HG03354 (cell line): Measurements from ENCODE around the gene SESTD1.
"Not testable (repeated sequence)": the region's sequence is repeated elsewhere in the genome, so short reads cannot be mapped to it uniquely, and the experiment has no call there.

Experiments used
- ATAC-seq: cut with Tn5 transposase; IDR thresholded peaks from one replicate; pipeline ENCODE4 v1.9.1; 2021; ENCODE audit warnings: mild to moderate bottlenecking; ENCODE audit not compliant: unreplicated experiment, poor library complexity, severe bottlenecking

Gene SESTD1

DNA sequence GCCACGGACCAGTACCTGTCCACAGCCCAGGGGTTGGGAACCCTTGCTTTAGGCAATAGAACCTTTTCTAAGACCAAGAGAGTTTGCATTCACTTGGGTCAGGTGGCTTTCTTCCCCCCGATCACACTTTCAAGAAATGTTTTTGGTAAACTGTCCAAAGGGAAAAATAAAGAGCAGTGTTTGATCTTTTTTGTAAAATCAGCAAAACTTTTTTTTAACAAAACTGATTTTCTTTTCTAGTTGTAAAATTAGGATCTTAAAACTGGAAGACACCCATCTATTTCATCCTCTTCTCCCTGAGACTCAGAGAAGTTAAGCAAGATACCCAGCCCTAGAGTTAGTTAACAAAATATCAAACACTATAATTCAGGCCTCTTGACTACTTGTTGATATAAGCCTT is 6.1 kb upstream of the SESTD1 start:
- ATAC-seq, result no peak

GRCh38 chr2:179268277-179268925 is 3.8 kb upstream of the SESTD1 start:
- ATAC-seq, result no peak

DNA sequence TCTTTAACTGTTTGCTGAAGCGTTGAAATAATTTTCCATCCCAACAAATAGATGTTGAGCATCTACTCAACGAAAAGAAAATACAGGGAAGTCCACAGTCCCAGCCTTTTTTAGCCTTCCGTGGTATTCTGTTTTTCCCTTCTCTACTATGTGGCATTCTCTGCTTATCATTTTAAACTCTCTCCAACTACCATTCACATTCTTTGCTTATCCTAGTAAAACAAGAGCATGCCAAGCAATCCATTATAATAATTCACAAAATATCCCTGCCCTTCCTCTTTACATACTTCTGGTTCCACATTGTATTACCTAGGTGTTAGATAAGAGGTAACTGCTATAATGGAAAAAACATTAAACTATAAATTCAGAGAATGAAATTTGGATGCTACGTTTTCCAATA is 1.6 kb upstream of the SESTD1 start:
- no peak for ATAC-seq

GRCh38 chr2:179265082-179265510 is 464 bp upstream of the SESTD1 start:
- ATAC-seq, result no peak

- ATAC-seq, result peak; percentile 46
Observed at GRCh38 chr2:179263446-179264367, 925 bp downstream of the SESTD1 start.

DNA sequence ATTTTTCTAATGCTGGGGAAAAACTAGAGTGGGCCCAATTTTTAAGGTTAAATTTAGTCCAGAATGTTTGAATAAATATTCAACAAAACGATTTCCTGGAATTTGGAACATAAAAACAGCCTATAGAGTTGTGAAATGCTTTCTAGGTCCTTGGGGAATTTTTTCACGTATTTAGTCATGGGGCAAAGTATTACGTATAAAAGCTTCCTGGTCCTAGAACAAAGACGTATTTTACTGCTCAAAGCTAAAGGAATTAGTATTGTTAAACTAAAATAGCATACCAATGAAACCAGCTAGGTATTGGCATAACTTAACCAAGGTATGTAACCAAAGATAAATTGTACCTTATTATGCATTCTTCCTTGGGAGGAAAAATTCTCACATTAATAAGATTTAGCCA is 1.6 kb downstream of the SESTD1 start:
- no peak for ATAC-seq

- no peak for ATAC-seq
Observed at GRCh38 chr2:179262077-179262660, 2.5 kb downstream of the SESTD1 start.

DNA sequence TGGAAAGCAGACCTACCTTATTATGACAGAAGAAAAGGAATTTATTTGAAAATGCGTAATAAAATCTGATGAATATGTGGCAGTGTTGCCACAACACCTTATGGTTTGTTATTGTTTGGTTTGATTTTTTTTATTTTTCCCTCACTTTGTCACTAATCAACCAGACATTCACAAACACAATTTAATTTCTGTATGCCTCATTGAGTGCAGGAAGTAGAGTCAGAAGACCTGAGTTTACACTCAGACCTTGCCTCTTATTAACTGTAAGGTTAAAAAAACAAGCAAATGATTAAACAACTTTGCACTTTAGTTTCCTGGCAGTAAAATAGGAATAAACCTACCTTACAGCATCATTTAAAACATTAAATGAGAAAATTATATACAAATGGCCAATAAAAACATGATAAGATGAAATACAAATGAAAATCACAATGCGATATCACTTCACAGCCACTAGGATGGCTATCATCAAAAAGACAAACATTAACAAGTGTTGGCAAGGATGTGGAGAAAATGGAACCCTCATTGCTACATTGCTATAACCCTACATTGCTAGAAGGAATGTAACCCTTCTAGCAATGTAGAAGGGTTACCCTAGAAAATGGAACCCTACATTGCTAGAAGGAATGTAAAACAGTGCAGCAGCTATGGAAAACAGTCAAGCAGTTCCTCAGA is 3.3 kb downstream of the SESTD1 start:
- no peak for ATAC-seq

DNA sequence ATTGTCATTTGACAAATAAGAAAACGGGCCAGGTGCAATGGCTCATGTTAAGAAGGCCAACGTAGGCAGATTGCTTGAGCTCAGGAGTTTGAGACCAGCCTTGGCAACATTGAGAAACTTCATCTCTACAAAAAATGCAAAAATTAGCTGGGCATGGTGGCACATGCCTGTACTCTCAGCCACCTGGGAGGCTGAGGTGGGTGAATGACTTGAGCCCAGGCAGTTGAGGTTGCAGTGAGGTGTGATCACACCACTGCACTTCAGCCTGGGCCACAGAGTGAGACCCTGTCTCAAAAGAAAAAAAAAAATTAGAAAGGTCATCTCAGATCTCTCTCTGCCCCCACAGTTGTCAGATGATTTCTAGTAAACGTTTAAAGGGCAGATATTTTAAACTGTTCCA is 4.4 kb downstream of the SESTD1 start:
- no peak for ATAC-seq

DNA sequence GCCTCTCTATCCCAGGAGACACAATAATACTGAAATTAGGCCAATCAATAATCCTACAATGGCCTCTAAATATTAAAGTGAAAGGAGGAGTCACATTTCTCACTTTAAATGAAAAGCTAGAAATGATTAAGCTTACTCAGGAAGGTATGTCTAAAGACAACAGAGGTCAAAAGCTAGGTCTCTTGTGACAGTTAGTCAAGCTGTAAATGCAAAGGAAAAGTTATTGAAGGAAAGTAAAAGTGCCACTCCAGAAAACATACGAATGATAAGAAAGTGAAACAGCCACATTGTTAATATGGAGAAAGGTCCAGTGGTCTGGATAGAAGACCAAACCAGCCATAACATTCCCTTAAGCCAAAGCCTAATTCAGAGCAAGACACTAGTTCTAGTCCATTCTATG is 9.5 kb downstream of the SESTD1 start:
- peak; percentile 31 for ATAC-seq

DNA sequence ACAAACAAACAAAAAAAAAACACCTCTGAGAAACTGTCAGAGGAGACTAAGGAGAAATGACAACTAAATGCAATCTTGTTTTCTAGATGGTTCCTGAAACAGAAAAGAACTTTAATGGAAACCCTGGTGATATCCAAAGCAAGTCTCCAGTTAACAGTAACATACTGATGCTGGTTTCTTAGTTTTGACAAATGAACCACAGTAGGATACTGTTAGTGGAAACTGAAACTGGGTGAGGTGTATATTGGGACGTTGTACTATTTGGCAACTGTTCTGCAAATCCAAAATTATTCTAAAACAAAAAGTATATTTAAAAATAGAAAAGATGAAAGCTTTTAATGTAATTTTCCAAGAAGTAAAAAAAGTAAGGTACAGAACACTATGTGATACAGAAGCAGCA is 11.4 kb downstream of the SESTD1 start:
- peak; percentile 66 for ATAC-seq

DNA sequence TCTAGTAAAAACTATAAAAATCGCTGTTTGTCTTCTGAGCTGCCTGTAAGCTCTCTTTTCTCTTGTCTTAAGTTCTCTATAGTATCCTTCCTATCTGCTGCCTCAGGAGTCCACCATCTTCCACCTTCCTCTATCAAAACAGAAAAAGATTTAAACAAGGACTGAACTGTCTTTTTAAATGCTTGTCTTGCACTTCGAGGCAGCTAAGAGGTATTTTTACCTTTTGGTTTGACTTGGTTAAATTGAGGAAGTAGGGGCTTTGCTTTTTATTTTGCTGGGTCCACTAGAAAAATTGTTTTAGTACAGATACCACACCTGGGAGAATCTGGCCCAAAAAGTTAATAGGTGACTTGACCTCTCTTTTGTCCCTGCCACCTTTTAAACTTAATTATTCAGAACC is 12.2 kb downstream of the SESTD1 start:
- ATAC-seq, result peak; percentile 37

GRCh38 chr2:179251870-179252269 is 12.8 kb downstream of the SESTD1 start:
- ATAC-seq, result no peak

- peak; percentile 32 for ATAC-seq
Observed at GRCh38 chr2:179250848-179251504, 13.7 kb downstream of the SESTD1 start.

DNA sequence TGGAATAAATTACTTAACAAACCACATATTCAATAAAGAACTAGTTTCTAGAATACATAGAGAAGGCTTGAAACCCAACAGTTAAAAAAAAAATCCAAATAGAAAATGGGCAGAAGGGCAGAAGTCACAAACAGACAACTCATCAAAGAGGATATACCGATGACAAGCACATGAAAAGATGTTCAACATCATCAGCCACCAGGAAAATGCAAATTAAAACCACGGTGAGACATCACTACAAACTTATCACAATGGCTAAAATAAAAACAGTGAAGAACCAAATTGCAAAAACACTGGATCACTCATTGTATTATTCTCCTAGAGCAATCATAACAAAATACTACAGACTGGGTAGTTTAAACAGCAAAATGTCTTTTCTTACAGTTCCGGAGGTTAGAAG is 14.5 kb downstream of the SESTD1 start:
- ATAC-seq, result no peak

GRCh38 chr2:179248024-179248348 is 16.6 kb downstream of the SESTD1 start:
- no peak for ATAC-seq

DNA sequence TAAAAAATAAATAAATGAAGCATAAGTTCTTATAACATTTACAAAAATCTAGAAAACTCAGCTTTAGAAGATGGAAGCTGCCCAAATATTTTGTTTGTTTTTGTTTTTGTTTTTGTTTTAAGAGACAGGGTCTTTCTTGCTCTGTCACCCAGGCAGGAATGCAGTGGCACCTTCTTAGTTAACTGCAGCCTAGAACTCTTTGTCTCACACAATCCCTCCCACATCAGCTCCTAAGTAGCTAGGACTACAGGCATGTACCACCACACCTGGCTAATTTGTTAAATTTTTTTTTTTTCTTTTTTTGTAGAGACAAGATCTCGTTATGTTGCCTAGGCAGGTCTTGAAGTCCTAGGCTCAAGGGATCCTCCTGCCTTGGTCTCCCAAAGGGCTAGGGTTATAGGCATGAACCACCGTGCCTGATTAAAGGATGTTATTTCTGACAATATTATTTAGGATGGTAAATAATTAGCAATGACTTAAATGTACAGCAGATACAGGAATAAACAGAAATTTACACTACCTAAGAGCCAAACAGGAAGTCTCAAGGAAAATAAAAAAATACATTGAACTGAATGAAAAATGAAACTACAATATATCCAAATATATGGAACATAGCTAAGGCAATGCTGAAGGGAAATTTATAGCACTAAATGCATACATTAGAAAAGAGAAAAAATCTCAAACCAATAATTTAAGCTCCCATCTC is 17.2 kb downstream of the SESTD1 start:
- no peak for ATAC-seq

GRCh38 chr2:179245843-179246242 is 18.8 kb downstream of the SESTD1 start:
- ATAC-seq, result not testable (repeated sequence)

- no peak for ATAC-seq
Observed at GRCh38 chr2:179243046-179243445, 21.6 kb downstream of the SESTD1 start.
